Activated naive CD4-positive, alpha-beta T cell treated with anti-CD3 and anti-CD28 coated beads, Interleukin-2, amount 10 ng/mL, durations not matched to agents 5 hours and 36 hours (primary cell): ENCODE measurements around the gene TCP11L2. TPM values are rescaled to one million over a fixed set of nuclear protein-coding genes. Genes with fewer than 3 reads are reported as not detected.

ENCODE experiments used
- total RNA-seq, 2 experiments: library from RNA; stranded (reverse); gene quantifications; one replicate each; pipeline ENCODE4 v1.2.3, GENCODE V29; 2021

Gene TCP11L2
- 10 to 100 TPM; 38.8 to 39.7 TPM for total RNA-seq

DNA sequence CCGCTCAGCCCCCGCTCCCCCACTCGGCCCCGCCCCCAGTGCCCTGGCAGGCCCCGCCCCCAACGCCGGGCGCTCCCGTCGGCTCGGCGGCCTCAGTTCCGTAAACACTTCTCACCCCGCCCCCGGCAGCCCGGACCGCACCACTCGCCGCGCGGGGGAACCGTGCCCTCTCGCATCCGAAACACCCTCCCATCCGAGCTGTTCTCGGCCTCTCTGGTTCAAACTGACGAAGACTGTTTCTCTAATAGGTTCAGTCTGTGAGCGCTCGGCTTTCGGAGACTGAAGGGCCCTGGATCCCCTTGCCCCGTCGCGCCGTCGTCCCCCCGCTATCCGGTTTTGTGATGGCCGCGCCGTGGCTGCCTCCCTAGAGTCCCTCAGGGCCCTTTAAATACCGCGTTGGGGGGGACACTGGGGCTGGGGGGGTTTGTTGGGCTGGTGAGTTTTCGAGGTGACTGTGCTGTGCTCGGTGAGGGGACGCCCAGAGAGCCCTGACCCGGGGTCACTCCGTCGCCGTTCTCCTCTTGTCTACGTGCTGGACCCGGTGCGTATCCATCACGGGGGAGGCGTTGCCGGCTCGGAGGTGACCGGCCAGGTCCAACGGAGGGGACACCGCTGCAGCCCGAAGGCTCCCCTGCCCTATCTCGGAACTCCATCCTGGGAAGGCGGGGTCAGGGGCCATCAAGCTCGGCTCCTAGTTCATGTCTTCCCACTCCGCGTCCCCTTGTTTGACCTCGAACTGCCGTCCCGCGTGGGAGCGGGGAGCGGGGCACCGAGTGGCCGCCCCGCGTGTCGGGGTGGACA, at the start of gene TCP11L2:
Gene TCP11L2 (plus strand): TSS at position 333 of the 801 bp plus-strand sequence. CDS start 8,343 bp downstream, outside the sequence.

GRCh38 chr12:106357549-106358395, 55.2 kb downstream of the TCP11L2 start, which contains the start of gene POLR3B:
Gene POLR3B, plus strand, starts transcription at chr12:106357748. Its CDS starts 132 bp downstream, at chr12:106357880.

Other genes starting within 250 kb of the TCP11L2 start
- not detected for gene NUAK1, start 163.8 kb upstream of the TCP11L2 start, total RNA-seq
- gene CKAP4, start 54.7 kb upstream of the TCP11L2 start, total RNA-seq: 1 to 10 TPM; 5.1 to 5.9 TPM
- gene POLR3B, start 55.0 kb downstream of the TCP11L2 start, total RNA-seq: 1 to 10 TPM; 5.6 to 5.8 TPM